Endodermal cell (in vitro differentiated cells): Measurements from ENCODE around the gene CLSTN3. TPM values are rescaled to one million over a fixed set of nuclear protein-coding genes. Genes with fewer than 3 reads are reported as not detected.
"Not testable (repeated sequence)": the region's sequence is repeated elsewhere in the genome, so short reads cannot be mapped to it uniquely, and the experiment has no call there.

Source experiments
- DNase-seq: peaks from one replicate; pipeline ENCODE4 v3.0.0-alpha.2; 2017
- H3K27ac ChIP-seq: 2 replicates; pipeline ENCODE4 v1.5.1; 2013; ENCODE audit warnings: mild to moderate bottlenecking, low read depth, low read length, moderate library complexity
- H3K27me3 ChIP-seq: 2 replicates; pipeline ENCODE4 v1.6.1; 2013; ENCODE audit warnings: mild to moderate bottlenecking, low read length, moderate library complexity; ENCODE audit not compliant: insufficient read depth, control insufficient read depth, poor library complexity, severe bottlenecking
- H3K36me3 ChIP-seq: 2 replicates; pipeline ENCODE4 v1.7.0; 2013; ENCODE audit warnings: mild to moderate bottlenecking, low read length, moderate library complexity; ENCODE audit not compliant: control insufficient read depth, insufficient read depth
- H3K4me1 ChIP-seq: one replicate; pipeline ENCODE4 v1.7.0; 2013; ENCODE audit warnings: low read length; ENCODE audit not compliant: control insufficient read depth, insufficient read depth
- H3K4me3 ChIP-seq: 2 replicates; pipeline ENCODE4 v1.5.1; 2013; ENCODE audit warnings: mild to moderate bottlenecking, low read length, moderate library complexity
- H3K9ac ChIP-seq: 2 replicates; pipeline ENCODE4 v1.6.1; 2013; ENCODE audit warnings: mild to moderate bottlenecking, low read length, moderate library complexity; ENCODE audit not compliant: poor library complexity, severe bottlenecking; ENCODE audit errors: extremely low read depth
- H3K9me3 ChIP-seq: 2 replicates; pipeline ENCODE4 v1.6.1; 2013; ENCODE audit warnings: mild to moderate bottlenecking, low read length, moderate library complexity; ENCODE audit not compliant: control insufficient read depth
- H3K27ac Mint-ChIP-seq: 2 replicates; pipeline ENCODE4 v1.8.0; 2020; ENCODE audit warnings: mixed read lengths
- H3K27me3 Mint-ChIP-seq: 2 replicates; pipeline ENCODE4 v1.8.0; 2021; ENCODE audit warnings: mild to moderate bottlenecking, mixed read lengths; ENCODE audit not compliant: insufficient read depth
- H3K36me3 Mint-ChIP-seq: 2 replicates; pipeline ENCODE4 v1.8.0; 2020; ENCODE audit warnings: low read depth, mixed read lengths
- H3K4me1 Mint-ChIP-seq: 2 replicates; pipeline ENCODE4 v1.8.0; 2020; ENCODE audit warnings: mixed read lengths
- H3K4me3 Mint-ChIP-seq: 2 replicates; pipeline ENCODE4 v1.8.0; 2020; ENCODE audit warnings: mild to moderate bottlenecking, moderate library complexity, mixed read lengths
- H3K9me3 Mint-ChIP-seq: 2 replicates; pipeline ENCODE4 v1.8.0; 2020; ENCODE audit warnings: mild to moderate bottlenecking, mixed read lengths
- WGBS, 2 experiments: methylation state at CpG; one replicate each; pipeline versions ENCODE4 v1.1.5 to v1.1.7; 2013; ENCODE audit warnings: missing lambda C conversion rate in 2 of 2, mixed read lengths in 1 of 2; ENCODE audit not compliant: insufficient coverage in 1 of 2, insufficient read length in 1 of 2; 5-methylcytosine and 5-hydroxymethylcytosine counted together
- total RNA-seq, 2 donors: library from RNA; stranded (reverse); fragmentation: NEBNext Ultra II Directional in 1 of 2; extraction: Animal tissue kit (Norgen Biotek cat#: 25700) in 1 of 2; gene quantifications; 2 replicates in 1 of 2; 3 replicates in 1 of 2; pipeline ENCODE4 v1.2.1, GENCODE V29; 2021
- TF ChIP-seq, protein P1 (sequence below): fragments of 200-600 bp; sonication (generic); conservative IDR thresholded peaks from 2 replicates; pipeline ENCODE4 v1.5.0; 2021; ENCODE audit warnings: antibody characterized with exemption, mild to moderate bottlenecking

Gene CLSTN3
- total RNA-seq, 2 donors from 2014 or later, result 69.7 to 135 TPM

GRCh38 chr12:7103837-7104584 is 26.2 kb upstream of the CLSTN3 start:
- Histone ChIP-seq H3K4me1 (no peaks in the 10 kb centered on the region), H3K9ac (no peak overlapping the region), H3K27ac (no peak overlapping the region), H3K36me3 (no peaks in the 10 kb centered on the region), H3K4me3 (no peak overlapping the region), H3K9me3 (peaks cover 12% of the 10 kb centered on the region), H3K27me3 (no peaks in the 10 kb centered on the region)
- Mint-ChIP-seq H3K4me3 (no peak overlapping the region), H3K4me1 (peaks cover 11% of the 10 kb centered on the region), H3K36me3 (peaks cover 41% of the 10 kb centered on the region), H3K27me3 (peaks cover 2% of the 10 kb centered on the region), H3K9me3 (peaks cover 19% of the 10 kb centered on the region), H3K27ac (no peak overlapping the region)
- TF ChIP-seq, protein P1, sequence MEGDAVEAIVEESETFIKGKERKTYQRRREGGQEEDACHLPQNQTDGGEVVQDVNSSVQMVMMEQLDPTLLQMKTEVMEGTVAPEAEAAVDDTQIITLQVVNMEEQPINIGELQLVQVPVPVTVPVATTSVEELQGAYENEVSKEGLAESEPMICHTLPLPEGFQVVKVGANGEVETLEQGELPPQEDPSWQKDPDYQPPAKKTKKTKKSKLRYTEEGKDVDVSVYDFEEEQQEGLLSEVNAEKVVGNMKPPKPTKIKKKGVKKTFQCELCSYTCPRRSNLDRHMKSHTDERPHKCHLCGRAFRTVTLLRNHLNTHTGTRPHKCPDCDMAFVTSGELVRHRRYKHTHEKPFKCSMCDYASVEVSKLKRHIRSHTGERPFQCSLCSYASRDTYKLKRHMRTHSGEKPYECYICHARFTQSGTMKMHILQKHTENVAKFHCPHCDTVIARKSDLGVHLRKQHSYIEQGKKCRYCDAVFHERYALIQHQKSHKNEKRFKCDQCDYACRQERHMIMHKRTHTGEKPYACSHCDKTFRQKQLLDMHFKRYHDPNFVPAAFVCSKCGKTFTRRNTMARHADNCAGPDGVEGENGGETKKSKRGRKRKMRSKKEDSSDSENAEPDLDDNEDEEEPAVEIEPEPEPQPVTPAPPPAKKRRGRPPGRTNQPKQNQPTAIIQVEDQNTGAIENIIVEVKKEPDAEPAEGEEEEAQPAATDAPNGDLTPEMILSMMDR, result no peak
- 91 to 92% methylated on average over 11 to 14 of the region's 14 CpGs for WGBS, 2 experiments
- DNase-seq, result no peak

GRCh38 chr12:7106082-7106481 is 24.1 kb upstream of the CLSTN3 start:
- H3K9me3 ChIP-seq, result peaks cover 12% of the 10 kb centered on the region
- Mint-ChIP-seq H3K27ac (no peak overlapping the region), H3K9me3 (peaks cover 19% of the 10 kb centered on the region), H3K4me3 (no peak overlapping the region), H3K4me1 (peaks cover 15% of the 10 kb centered on the region), H3K36me3 (peaks cover 36% of the 10 kb centered on the region), H3K27me3 (peaks cover 16% of the 10 kb centered on the region)
- TF ChIP-seq, protein P1, result no peak
- peaks cover 16% of the 10 kb centered on the region for H3K27me3 ChIP-seq
- 92 to 94% methylated on average over 1 of the region's 1 CpG for WGBS, 2 experiments
- H3K4me3 ChIP-seq, result peak overlapping the region; percentile 32
- no peak overlapping the region for H3K27ac ChIP-seq
- H3K9ac ChIP-seq, result no peak overlapping the region
- no peaks in the 10 kb centered on the region for H3K4me1 ChIP-seq
- no peak for DNase-seq
- no peaks in the 10 kb centered on the region for H3K36me3 ChIP-seq

- peaks cover 12% of the 10 kb centered on the region for H3K9me3 ChIP-seq
- not testable (repeated sequence) for H3K27ac Mint-ChIP-seq, H3K9ac ChIP-seq, H3K27ac ChIP-seq, H3K4me3 ChIP-seq, H3K4me3 Mint-ChIP-seq, H3K36me3 ChIP-seq, DNase-seq, H3K4me1 ChIP-seq
- Mint-ChIP-seq H3K27me3 (peaks cover 22% of the 10 kb centered on the region), H3K36me3 (peaks cover 31% of the 10 kb centered on the region), H3K4me1 (peaks cover 15% of the 10 kb centered on the region), H3K9me3 (peaks cover 19% of the 10 kb centered on the region)
- peaks cover 23% of the 10 kb centered on the region for H3K27me3 ChIP-seq
- WGBS, 2 experiments, result 99 to 100% methylated on average over 1 to 4 of the region's 5 CpGs
These were observed 23.0 kb upstream of the CLSTN3 start for GRCh38 chr12:7107181-7107580.
